Activated CD8-positive, alpha-beta memory T cell treated with anti-CD3 and anti-CD28 coated beads, Interleukin-2, amount 10 ng/mL, durations not matched to agents 7 days and 5 days (primary cell): Measurements from ENCODE around the gene BOLA3. TPM values are rescaled to one million over a fixed set of nuclear protein-coding genes. Genes with fewer than 3 reads are reported as not detected.

Experiments
- ATAC-seq: fragments of 150-1000 bp; cut with Tn5 transposase; one replicate; pipeline ENCODE4 v1.10.0; 2021; ENCODE audit warnings: moderate library complexity
- CTCF ChIA-PET: fragments of 350-600 bp; sonication (Branson Sonifier 250); formaldehyde crosslinking; loops from one replicate; lab custom pipeline; 2021; ENCODE audit warnings: antibody characterized with exemption; lab: Charles Lee
- DNase-seq: peaks from one replicate; pipeline ENCODE4 v3.0.0-alpha.2; 2020
- H3K27ac Mint-ChIP-seq: one replicate; pipeline ENCODE4 v1.8.0; 2021; ENCODE audit warnings: mild to moderate bottlenecking, mixed read lengths
- H3K27me3 Mint-ChIP-seq: one replicate; pipeline ENCODE4 v1.8.0; 2021; ENCODE audit warnings: mixed read lengths
- H3K36me3 Mint-ChIP-seq: one replicate; pipeline ENCODE4 v1.8.0; 2021; ENCODE audit warnings: mild to moderate bottlenecking, mixed read lengths
- H3K4me1 Mint-ChIP-seq: one replicate; pipeline ENCODE4 v1.8.0; 2021; ENCODE audit warnings: mixed read lengths
- H3K4me3 Mint-ChIP-seq: one replicate; pipeline ENCODE4 v1.8.0; 2021; ENCODE audit warnings: mild to moderate bottlenecking, moderate library complexity, mixed read lengths
- H3K9me3 Mint-ChIP-seq: one replicate; pipeline ENCODE4 v1.8.0; 2022; ENCODE audit warnings: low read depth, mixed read lengths
- total RNA-seq, 2 experiments: library from RNA; stranded (reverse); gene quantifications; one replicate each; pipeline ENCODE4 v1.2.3, GENCODE V29; 2021

Gene BOLA3
- total RNA-seq, 2 experiments from 2014 or later: 69.5 to 76.1 TPM

- Mint-ChIP-seq H3K27me3 (peaks cover 5% of the 10 kb centered on the region), H3K4me1 (peaks cover 5% of the 10 kb centered on the region), H3K27ac (peak overlapping the region; percentile 41), H3K36me3 (no peaks in the 10 kb centered on the region), H3K9me3 (no peaks in the 10 kb centered on the region), H3K4me3 (no peak overlapping the region)
- DNase-seq: no peak
- CTCF ChIA-PET: interaction anchor here (1.8 kb wide), 1 partner anchor 203 kb away, joined by 3 read pairs; no protein-coding TSS in a partner anchor
- ATAC-seq: no peak
Measured at GRCh38 chr2:74111380-74111779, 36.3 kb downstream of the BOLA3 start.

DNA sequence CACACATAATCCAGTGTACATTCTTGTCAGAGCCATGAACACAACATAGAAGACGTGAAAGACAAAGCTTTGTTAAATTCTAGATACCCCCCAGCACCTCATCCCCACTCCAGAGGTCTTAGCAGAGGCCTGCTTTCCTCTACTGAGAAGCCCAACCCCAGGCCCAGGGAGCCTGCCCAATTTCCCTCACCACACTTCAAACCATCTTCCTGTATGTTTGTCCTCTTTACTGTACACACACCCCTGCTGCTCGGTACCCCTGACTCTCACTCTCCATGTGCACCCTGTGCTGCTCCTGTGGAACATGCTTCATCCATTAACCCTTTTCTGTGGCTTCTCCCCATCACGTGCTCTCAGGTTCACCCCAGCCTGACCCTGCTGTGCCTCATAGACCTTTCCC is 37.2 kb downstream of the BOLA3 start:
- no peak for ATAC-seq
- Mint-ChIP-seq H3K4me3 (no peak overlapping the region), H3K27ac (no peak overlapping the region), H3K36me3 (no peaks in the 10 kb centered on the region), H3K9me3 (no peaks in the 10 kb centered on the region), H3K4me1 (peaks cover 5% of the 10 kb centered on the region), H3K27me3 (peaks cover 5% of the 10 kb centered on the region)
- no peak for DNase-seq
- CTCF ChIA-PET: interaction anchor here (1.1 to 1.8 kb wide), 2 partner anchors 10 to 203 kb away, joined by 3 read pairs; no protein-coding TSS in a partner anchor

- CTCF ChIA-PET: interaction anchor here (1.1 kb wide), 1 partner anchor 11 kb away, joined by 3 read pairs; no protein-coding TSS in a partner anchor
- Mint-ChIP-seq H3K27me3 (peaks cover 3% of the 10 kb centered on the region), H3K9me3 (no peaks in the 10 kb centered on the region), H3K4me1 (no peaks in the 10 kb centered on the region), H3K4me3 (no peak overlapping the region), H3K27ac (no peak overlapping the region), H3K36me3 (no peaks in the 10 kb centered on the region)
- ATAC-seq: no peak
- DNase-seq: no peak
Measured at GRCh38 chr2:74109551-74109950, 38.2 kb downstream of the BOLA3 start.

DNA sequence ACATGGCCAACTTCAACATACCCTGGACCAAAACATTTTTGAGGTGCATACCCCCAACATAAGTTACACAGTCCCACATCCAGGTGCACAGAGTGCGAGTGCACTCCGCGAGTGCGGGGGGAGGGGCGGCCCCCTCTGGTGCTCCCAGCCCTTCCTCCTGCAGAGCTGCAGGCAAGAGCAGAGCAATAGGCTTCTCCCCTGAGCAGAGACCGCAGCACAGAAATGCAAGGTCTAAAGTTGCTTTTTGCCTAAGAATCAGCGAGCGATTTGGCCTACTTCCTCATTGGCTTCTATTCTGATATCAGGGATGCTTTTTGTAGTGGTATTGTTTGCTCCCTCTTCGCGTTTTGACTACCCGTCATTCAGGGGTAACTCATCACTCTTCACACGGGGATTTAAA is 40.6 kb downstream of the BOLA3 start:
- H3K27me3 Mint-ChIP-seq: no peaks in the 10 kb centered on the region
- CTCF ChIA-PET: interaction anchor here (0.9 to 1.2 kb wide), 3 partner anchors 12 to 283 kb away, joined by 3 read pairs; no protein-coding TSS in a partner anchor
- DNase-seq (no peak), ATAC-seq (no peak)
- H3K9me3 Mint-ChIP-seq: no peaks in the 10 kb centered on the region
- no peaks in the 10 kb centered on the region for H3K4me1 Mint-ChIP-seq
- H3K4me3 Mint-ChIP-seq: no peak overlapping the region
- H3K36me3 Mint-ChIP-seq: no peaks in the 10 kb centered on the region
- no peak overlapping the region for H3K27ac Mint-ChIP-seq

GRCh38 chr2:74105413-74105812 is 42.3 kb downstream of the BOLA3 start:
- Mint-ChIP-seq H3K27me3 (no peaks in the 10 kb centered on the region), H3K36me3 (peaks cover 4% of the 10 kb centered on the region), H3K9me3 (no peaks in the 10 kb centered on the region), H3K4me1 (no peaks in the 10 kb centered on the region), H3K27ac (no peak overlapping the region), H3K4me3 (no peak overlapping the region)
- ATAC-seq (no peak), DNase-seq (no peak)
- CTCF ChIA-PET: interaction anchor here (1.4 to 2.3 kb wide), 3 partner anchors 15 to 282 kb away, joined by 3 to 7 read pairs (median 6); no protein-coding TSS in a partner anchor

DNA sequence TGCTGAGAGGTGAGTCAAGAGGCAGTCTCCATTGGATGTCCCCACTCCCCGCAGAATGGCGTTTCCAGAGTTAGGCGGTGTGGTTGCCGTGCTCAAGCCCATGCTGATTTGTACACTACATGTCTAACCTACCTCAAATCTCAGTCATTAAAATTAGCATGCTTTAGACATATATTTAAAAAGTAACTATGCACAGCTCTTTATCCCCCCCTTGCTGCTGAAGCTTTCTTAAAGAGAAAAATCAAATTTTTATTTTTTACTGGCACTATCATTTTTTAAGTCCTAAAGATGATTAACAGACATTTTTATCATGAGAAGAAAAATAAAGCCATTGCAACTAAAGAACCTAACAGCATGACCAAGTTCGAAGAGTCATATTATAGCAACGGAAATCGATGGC is 42.9 kb downstream of the BOLA3 start:
- CTCF ChIA-PET: interaction anchor here (1.0 to 2.3 kb wide), 4 partner anchors 126 to 281 kb away, joined by 3 to 7 read pairs (median 4); no protein-coding TSS in a partner anchor
- Mint-ChIP-seq H3K4me1 (no peaks in the 10 kb centered on the region), H3K4me3 (no peak overlapping the region), H3K27me3 (no peaks in the 10 kb centered on the region), H3K27ac (no peak overlapping the region), H3K9me3 (no peaks in the 10 kb centered on the region), H3K36me3 (peaks cover 6% of the 10 kb centered on the region)
- DNase-seq (no peak), ATAC-seq (no peak)

GRCh38 chr2:74103763-74104162 is 43.9 kb downstream of the BOLA3 start:
- peaks cover 6% of the 10 kb centered on the region for H3K36me3 Mint-ChIP-seq
- H3K4me3 Mint-ChIP-seq: no peak overlapping the region
- CTCF ChIA-PET: interaction anchor here (1.1 kb wide), 1 partner anchor 283 kb away, joined by 3 read pairs; no protein-coding TSS in a partner anchor
- no peaks in the 10 kb centered on the region for H3K9me3 Mint-ChIP-seq
- no peak for ATAC-seq
- no peak for DNase-seq
- no peak overlapping the region for H3K27ac Mint-ChIP-seq
- H3K4me1 Mint-ChIP-seq: no peaks in the 10 kb centered on the region
- no peaks in the 10 kb centered on the region for H3K27me3 Mint-ChIP-seq

- Mint-ChIP-seq H3K27ac (no peak overlapping the region), H3K9me3 (no peaks in the 10 kb centered on the region), H3K27me3 (no peaks in the 10 kb centered on the region), H3K4me3 (no peak overlapping the region), H3K36me3 (peaks cover 6% of the 10 kb centered on the region), H3K4me1 (no peaks in the 10 kb centered on the region)
- CTCF ChIA-PET: interaction anchor here (0.9 to 1.1 kb wide), 2 partner anchors 275 to 278 kb away, joined by 3 read pairs; no protein-coding TSS in a partner anchor
- DNase-seq (no peak), ATAC-seq (no peak)
Measured at GRCh38 chr2:74102516-74102915, 45.2 kb downstream of the BOLA3 start.

DNA sequence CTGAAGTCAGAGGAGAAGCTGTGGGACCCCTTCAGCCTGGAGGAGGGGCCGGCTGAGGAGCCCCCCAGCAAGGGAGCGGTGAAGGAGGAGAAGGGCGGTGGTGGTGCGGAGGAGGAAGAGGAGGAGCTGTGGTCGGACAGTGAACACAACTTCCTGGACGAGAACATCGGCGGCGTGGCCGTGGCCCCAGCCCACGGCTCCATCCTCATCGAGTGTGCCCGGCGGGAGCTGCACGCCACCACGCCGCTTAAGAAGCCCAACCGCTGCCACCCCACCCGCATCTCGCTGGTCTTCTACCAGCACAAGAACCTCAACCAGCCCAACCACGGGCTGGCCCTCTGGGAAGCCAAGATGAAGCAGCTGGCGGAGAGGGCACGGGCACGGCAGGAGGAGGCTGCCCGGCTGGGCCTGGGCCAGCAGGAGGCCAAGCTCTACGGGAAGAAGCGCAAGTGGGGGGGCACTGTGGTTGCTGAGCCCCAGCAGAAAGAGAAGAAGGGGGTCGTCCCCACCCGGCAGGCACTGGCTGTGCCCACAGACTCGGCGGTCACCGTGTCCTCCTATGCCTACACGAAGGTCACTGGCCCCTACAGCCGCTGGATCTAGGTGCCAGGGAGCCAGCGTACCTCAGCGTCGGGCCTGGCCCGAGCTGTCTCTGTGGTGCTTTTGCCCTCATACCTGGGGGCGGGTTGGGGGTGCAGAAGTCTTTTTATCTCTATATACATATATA is 46.0 kb downstream of the BOLA3 start:
- Mint-ChIP-seq H3K9me3 (no peaks in the 10 kb centered on the region), H3K4me3 (no peak overlapping the region), H3K36me3 (peaks cover 6% of the 10 kb centered on the region), H3K27me3 (no peaks in the 10 kb centered on the region), H3K27ac (no peak overlapping the region), H3K4me1 (no peaks in the 10 kb centered on the region)
- CTCF ChIA-PET: interaction anchor here (1.1 kb wide), 1 partner anchor 278 kb away, joined by 3 read pairs; no protein-coding TSS in a partner anchor
- ATAC-seq: no peak
- no peak for DNase-seq

GRCh38 chr2:74100254-74101216 is 47.2 kb downstream of the BOLA3 start:
- H3K9me3 Mint-ChIP-seq: no peaks in the 10 kb centered on the region
- peaks cover 9% of the 10 kb centered on the region for H3K36me3 Mint-ChIP-seq
- peak; percentile 28 for DNase-seq
- no peak for ATAC-seq
- no peak overlapping the region for H3K4me3 Mint-ChIP-seq
- H3K27ac Mint-ChIP-seq: no peak overlapping the region
- H3K27me3 Mint-ChIP-seq: no peaks in the 10 kb centered on the region
- no peaks in the 10 kb centered on the region for H3K4me1 Mint-ChIP-seq
- CTCF ChIA-PET: no interaction called here

- DNase-seq (peak; percentile 29), ATAC-seq (no peak)
- no peaks in the 10 kb centered on the region for H3K9me3 Mint-ChIP-seq
- no peak overlapping the region for H3K27ac Mint-ChIP-seq
- H3K36me3 Mint-ChIP-seq: peaks cover 9% of the 10 kb centered on the region
- CTCF ChIA-PET: no interaction called here
- H3K4me1 Mint-ChIP-seq: no peaks in the 10 kb centered on the region
- no peaks in the 10 kb centered on the region for H3K27me3 Mint-ChIP-seq
- H3K4me3 Mint-ChIP-seq: no peak overlapping the region
Measured at GRCh38 chr2:74099835-74100234, 47.9 kb downstream of the BOLA3 start.

DNA sequence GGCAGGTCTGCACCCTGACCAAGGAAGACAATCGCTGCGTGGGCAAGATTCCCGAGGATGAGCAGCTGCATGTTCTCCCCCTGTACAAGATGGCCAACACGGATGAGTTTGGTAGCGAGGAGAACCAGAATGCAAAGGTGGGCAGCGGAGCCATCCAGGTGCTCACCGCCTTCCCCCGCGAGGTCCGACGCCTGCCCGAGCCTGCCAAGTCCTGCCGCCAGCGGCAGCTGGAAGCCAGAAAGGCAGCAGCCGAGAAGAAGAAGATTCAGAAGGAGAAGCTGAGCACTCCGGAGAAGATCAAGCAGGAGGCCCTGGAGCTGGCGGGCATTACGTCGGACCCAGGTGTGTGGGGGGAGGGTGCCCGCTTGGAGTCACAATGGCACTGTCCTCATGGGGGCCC is 48.4 kb downstream of the BOLA3 start:
- H3K27me3 Mint-ChIP-seq: no peaks in the 10 kb centered on the region
- H3K4me3 Mint-ChIP-seq: no peak overlapping the region
- DNase-seq (peak; percentile 25), ATAC-seq (no peak)
- peaks cover 9% of the 10 kb centered on the region for H3K36me3 Mint-ChIP-seq
- no peaks in the 10 kb centered on the region for H3K9me3 Mint-ChIP-seq
- H3K27ac Mint-ChIP-seq: no peak overlapping the region
- CTCF ChIA-PET: no interaction called here
- H3K4me1 Mint-ChIP-seq: no peaks in the 10 kb centered on the region

GRCh38 chr2:74097574-74097973 is 50.1 kb downstream of the BOLA3 start:
- CTCF ChIA-PET: interaction anchor here (1.1 kb wide), 1 partner anchor 177 kb away, joined by 3 read pairs; no protein-coding TSS in a partner anchor
- no peaks in the 10 kb centered on the region for H3K4me1 Mint-ChIP-seq
- no peaks in the 10 kb centered on the region for H3K9me3 Mint-ChIP-seq
- peak; percentile 26 for DNase-seq
- no peak for ATAC-seq
- peaks cover 12% of the 10 kb centered on the region for H3K36me3 Mint-ChIP-seq
- no peaks in the 10 kb centered on the region for H3K27me3 Mint-ChIP-seq
- H3K27ac Mint-ChIP-seq: no peak overlapping the region
- no peak overlapping the region for H3K4me3 Mint-ChIP-seq
